Hepatic stellate cell (primary cell): Measurements from ENCODE around the gene IPO4.
"Not testable (repeated sequence)": the region's sequence is repeated elsewhere in the genome, so short reads cannot be mapped to it uniquely, and the experiment has no call there.

ENCODE experiments used
- DNase-seq: peaks from one replicate; pipeline ENCODE4 v3.0.0; 2011; ENCODE audit warnings: low spot score

The IPO4 gene

DNA sequence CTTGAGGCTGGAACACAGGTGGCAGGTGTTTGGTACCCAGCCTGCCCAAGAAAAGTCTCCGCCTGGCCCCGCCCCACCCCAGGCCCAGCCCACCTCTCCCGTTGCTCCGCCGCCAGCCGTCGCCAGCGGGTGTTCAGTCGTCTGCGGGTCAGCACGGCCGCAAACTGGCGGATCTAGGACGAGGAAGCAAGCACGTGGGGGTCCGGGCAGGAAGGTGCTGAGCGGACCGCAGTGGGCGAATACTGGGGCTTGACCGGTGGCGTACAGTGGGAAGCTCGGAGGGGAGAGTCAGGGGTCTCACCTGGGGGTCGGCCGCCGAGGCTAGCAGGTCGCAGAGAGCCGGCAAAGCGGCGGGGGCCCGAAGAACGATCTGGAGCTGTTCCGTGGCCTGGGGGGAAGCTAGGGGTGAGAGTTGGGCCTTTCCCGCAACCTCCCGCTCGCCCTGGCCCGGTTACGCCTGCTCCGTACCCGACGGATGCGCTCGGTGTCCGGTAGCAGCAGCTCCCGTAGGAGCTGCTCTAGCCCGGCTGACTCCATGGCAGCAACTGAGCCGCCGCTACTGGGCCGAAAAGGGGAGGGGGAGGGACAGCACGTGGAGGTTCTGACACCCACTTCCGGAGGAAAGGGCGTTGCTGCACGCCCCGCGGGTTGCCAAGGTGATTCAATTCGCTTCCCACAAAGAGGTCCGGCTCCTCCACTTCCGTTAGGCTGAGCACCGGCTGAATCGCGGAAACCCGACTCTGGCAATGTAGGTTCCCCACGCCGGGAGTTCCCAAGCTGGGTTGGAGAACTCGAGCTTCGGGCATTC lies at the start of gene IPO4:
TSS of gene IPO4 (minus strand) at position 566 of the 808 bp plus-strand sequence. CDS start at position 537, 29 bp downstream.
- peak; percentile 99 for DNase-seq

- DNase-seq = no peak
Measured at GRCh38 chr14:24238123-24238522, 49.5 kb upstream of the IPO4 start.

DNA sequence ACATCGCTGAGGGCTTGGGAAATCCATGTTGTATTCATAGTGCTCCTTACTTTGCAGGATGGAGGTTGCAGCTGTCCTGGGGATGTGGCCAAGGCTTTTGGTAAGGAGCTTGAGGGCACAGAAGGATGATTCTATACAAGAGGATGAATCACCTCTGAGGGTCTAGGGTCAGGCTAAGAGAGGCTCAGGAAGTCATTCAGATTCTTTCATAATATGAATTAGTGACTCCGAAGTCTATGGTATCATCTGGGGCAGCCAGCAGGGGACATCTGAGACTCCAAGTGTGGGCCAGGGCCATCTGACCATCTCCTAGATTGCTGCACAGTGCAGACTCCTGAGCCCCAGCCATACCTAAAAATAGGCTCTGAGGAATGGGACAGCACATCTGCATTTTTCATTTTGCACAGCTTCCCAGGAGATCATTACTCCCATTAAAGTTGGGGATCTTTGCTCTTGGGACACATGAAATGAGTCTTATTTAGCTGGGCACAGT lies 48.9 kb upstream of the IPO4 start:
- DNase-seq = no peak

DNA sequence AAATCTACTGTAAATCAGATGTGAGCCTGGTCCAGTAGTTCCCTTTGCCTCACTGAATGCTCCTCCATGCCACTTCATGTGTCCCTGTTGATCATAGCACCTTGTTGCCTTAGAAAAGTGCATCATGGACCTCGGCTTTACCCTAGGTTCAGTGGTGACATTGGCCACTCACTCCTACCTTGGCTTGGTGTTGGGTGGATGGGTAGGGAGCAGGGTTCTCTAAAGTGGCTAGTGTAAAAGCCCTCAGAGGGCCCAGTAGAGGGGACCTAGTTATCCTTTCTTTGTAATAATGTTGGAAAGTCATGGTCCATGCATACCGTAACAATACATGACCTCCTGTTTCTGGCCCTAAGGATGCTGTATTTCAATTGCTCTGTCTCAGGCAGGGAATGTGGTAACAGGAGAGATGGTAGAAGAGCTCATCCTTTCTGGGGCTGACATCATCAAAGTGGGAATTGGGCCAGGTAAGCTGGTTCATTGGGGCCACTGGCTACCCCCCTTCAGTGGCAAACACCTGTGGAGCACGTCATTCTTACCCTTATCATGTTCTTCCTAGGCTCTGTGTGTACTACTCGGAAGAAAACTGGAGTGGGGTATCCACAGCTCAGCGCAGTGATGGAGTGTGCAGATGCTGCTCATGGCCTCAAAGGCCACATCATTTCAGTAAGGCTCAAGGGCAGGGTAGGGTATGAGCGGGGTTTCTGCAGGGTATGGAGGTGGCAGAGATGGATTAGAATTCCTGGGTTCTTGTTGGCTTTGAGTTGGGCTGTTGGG lies 48.3 kb upstream of the IPO4 start:
- DNase-seq = no peak

DNA sequence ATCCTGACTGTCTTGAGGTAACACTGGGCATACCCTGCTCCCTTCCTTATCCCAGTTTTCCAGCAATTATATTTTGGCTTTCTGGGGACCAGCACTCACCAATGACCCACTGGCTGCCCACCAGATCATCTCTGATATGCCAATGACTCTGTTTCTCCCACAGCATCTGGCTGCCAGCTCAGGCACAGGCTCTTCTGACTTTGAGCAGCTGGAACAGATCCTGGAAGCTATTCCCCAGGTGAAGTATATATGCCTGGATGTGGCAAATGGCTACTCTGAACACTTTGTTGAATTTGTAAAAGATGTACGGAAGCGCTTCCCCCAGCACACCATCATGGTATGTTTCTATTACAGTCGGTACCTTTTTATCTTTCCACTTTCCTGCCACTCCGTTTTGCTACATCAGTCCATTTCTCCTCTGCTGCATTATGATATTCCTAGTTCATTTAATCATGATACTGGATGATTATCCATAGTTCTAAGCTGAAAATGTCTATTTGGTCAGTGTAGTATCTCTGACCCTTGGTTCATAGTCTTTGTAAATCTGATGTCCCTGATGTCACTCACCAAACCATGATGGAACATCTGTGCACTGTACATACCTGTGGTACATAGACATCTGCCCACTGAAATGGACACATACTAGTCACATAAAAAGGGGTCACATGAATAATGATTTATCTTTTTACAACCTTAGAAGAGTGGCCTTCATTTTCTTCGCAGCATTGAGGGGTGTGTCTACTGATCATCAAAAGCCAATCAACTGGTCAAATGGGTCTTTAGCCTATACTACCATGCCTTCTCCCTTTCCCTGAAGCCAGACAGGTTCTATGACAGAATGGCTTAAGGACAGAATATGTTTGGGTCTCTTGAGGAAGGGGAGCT lies 47.4 kb upstream of the IPO4 start:
- DNase-seq = no peak

- DNase-seq = no peak
Measured at GRCh38 chr14:24234095-24235005, 45.7 kb upstream of the IPO4 start.

DNA sequence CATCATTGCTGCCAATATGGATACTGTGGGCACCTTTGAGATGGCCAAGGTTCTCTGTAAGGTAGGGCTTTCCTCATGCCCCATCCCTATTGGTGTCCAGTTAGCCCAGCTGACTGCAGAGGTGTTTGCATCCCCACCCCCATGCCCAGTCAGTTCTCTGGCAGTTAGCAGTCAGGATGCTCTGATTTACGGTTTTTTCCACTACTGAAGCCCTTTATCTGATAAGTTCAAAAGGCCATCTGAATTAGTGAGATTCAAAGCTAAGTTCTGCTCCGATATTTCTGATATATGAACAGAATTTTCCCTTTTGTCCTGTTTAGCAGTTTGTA lies 44.9 kb upstream of the IPO4 start:
- no peak for DNase-seq

DNA sequence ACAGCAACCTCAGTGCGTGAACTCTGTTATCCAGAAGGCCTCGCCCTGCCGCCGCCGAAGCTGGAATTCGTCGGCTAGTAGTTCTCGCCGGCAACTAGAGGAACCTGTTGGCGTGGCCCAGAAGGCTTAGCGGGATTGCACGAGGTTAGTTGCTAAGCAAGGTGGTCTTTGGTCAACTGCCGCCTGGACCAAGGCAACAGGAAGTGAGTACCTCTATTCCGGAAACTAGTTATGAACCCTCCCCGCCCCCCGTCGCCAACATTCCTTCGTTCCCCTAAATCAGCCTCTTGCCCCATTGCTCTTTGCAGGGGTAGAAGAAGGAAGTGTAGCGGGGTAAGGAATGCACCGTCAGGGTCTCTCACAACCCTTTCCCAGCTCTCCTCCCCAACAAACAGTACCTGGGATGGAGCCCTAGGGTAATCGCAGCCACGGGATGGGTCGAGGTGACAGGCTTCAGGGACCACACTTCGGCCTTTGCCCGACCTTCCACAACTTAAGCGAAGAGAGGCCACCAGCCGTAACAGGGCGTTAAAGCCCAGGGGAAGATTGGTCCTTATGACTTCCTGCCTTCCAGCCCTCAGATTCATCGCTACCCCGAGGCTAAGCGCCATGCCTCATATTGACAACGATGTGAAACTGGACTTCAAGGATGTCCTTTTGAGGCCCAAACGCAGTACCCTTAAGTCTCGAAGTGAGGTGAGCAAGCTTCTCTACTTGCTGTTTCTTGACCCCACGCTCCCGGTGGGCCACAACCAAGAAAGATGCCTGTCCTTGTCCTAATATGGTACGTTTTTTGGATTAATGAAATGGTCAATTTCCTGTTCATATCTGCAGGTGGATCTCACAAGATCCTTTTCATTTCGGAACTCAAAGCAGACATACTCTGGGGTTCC lies 44.3 kb upstream of the IPO4 start, which contains the start of gene GMPR2:
TSS of gene GMPR2 (plus strand) at position 285 of the 893 bp plus-strand sequence. CDS start at position 610, 325 bp downstream.
- peak; percentile 44 for DNase-seq

DNA sequence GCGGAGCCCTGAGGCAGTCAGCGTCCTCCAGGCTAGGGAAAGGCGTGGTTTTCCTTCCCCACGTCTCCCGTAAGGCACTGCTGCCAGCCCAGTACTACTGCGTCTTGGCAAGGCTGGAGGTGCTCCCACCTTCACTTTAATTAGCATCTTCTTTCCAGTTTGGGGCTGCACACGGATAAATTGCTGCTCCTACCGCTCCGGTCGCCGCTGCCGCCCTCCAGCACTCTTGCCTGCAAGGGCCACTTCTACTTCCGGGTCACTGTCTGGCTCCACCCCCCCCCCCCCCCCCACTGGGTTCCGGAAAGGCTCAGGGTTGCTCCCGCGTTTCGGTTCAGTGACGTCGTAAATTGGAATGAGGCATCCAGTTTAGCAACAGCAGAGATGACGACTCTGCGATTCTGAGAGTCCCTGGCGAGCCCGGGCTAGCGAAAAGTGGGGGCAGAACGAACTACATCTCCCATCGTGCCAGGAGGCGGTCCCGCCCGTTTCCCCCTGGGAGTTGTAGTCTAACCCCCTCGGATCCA lies 43.6 kb upstream of the IPO4 start, which contains the start of gene NEDD8:
TSS of gene NEDD8 (minus strand) at position 247 of the 524 bp plus-strand sequence. CDS start at position 147, 100 bp downstream.
- DNase-seq = peak; percentile 89

- no peak for DNase-seq
Measured at GRCh38 chr14:24231263-24232120, 42.9 kb upstream of the IPO4 start.

- no peak for DNase-seq
Measured at GRCh38 chr14:24228902-24229301, 40.3 kb upstream of the IPO4 start.

DNA sequence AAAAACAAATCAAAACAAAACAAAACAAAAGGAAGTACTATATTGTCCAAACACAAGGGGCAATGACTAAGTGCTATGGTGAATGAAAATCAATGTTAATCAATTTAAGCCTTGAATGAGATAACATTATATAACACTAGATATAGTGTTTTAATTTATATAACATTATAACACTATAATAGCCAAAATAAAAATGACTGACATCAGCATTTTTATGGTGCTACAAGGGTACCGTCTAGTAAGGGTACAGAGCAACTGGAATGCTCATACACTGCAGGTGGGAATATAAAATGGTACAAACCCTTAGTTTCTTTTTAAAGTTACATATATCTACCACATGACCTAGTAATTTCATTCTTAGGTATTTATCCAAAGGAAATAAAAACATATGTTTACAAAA lies 37.9 kb upstream of the IPO4 start:
- no peak for DNase-seq

DNA sequence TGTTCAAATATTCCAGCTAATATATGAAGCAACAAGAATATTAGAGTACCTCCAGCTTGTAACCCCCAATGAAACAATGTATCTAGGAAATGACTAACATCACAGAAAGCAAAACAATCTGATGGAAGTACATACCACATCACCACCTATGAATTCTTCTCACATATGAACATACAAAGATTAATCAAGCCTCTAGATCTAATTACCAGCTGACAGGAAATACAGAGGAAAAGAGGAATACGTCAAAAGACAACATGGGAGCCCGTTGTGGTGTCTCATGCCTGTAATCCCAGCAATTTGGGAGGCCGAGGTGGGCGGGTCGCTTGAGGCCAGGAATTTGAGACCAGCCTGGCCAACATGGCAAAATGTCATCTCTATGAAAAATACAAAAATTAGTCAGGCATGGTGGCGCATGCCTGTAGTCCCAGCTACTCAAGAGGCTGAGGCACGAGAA lies 36.0 kb upstream of the IPO4 start:
- peak; percentile 26 for DNase-seq

DNA sequence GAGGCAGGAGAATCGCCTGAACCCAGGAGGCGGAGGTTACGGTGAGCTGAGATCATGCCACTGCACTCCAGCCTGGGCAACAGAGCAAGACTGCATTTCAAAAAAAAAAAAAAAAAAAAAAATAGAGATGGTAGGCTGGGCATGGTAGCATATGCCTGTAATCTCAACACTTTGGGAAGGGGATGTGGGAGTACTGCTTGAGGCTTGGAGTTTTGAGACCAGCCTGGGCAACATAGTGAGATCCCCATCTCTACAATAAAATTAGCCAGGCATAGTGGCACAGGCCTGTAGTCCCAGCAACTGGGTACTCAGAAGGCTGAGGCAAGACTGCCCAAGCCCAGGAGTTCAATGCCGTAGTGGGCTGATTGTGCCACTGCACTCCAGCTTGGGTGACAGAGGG lies 34.4 kb upstream of the IPO4 start:
- not testable (repeated sequence) for DNase-seq

- no peak for DNase-seq
Measured at GRCh38 chr14:24219521-24219920, 30.9 kb upstream of the IPO4 start.

- no peak for DNase-seq
Measured at GRCh38 chr14:24219080-24219479, 30.5 kb upstream of the IPO4 start.

DNA sequence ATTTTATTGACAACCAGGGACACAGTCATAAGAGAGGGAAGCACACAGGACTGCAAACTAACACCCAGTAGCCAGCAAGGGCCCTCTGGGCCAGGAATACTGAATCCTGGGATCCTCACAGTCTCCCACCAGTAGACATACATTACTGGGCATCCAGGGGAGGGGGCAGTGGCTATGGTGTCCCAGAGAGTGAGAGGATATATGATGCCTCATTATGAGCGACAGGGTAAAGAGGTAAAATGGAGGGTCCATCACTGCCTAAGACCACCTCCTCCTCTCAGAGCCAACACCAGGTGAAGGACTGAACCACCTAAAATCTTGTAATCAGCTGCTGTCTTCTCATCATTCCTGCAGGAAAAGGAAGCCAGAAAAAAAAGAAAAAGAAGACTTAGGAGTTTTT lies 28.3 kb upstream of the IPO4 start:
- DNase-seq = not testable (repeated sequence)

GRCh38 chr14:24216345-24216699 lies 27.7 kb upstream of the IPO4 start:
- no peak for DNase-seq
